CD14-positive monocyte (primary cell): ENCODE data around the gene GTF2F2. TPM values are rescaled to one million over a fixed set of nuclear protein-coding genes. Genes with fewer than 3 reads are reported as not detected.

Experiments
- DNase-seq, 3 donors: peaks; one replicate each; pipeline ENCODE4 v3.0.0-alpha.2; 2011 to 2022
- H2AFZ ChIP-seq: 2 replicates; pipeline ENCODE4 v1.6.0; 2012; ENCODE audit warnings: mild to moderate bottlenecking, low read depth, low read length, inconsistent platforms; ENCODE audit not compliant: insufficient read depth, poor library complexity, severe bottlenecking
- H3K27ac ChIP-seq, 2 donors: 1 replicate in 1 of 2; 2 replicates in 1 of 2; pipeline ENCODE4 v1.5.1; 2012 to 2013; ENCODE audit warnings: low read length in 2 of 2, control low read depth in 1 of 2, inconsistent platforms in 1 of 2, low read depth in 1 of 2, mild to moderate bottlenecking in 1 of 2
- H3K27me3 ChIP-seq, 2 donors: one replicate each; pipeline versions ENCODE4 v1.6.0 to v1.6.1; 2011 to 2013; ENCODE audit warnings: low read length in 2 of 2; ENCODE audit not compliant: control insufficient read depth in 2 of 2, insufficient read depth in 2 of 2
- H3K36me3 ChIP-seq, 2 donors: replicated peaks in 1 of 2; 1 replicate in 1 of 2; 2 replicates in 1 of 2; pipeline versions ENCODE4 v1.5.1 to v1.6.1; 2012 to 2013; ENCODE audit warnings: low read length in 2 of 2, control low read depth in 1 of 2, inconsistent platforms in 1 of 2, mild to moderate bottlenecking in 1 of 2; ENCODE audit not compliant: insufficient read depth in 2 of 2, control insufficient read depth in 1 of 2
- H3K4me1 ChIP-seq, 2 donors: 1 replicate in 1 of 2; 2 replicates in 1 of 2; pipeline versions ENCODE4 v1.5.1 to v1.6.1; 2012 to 2013; ENCODE audit warnings: low read length in 2 of 2, control low read depth in 1 of 2, inconsistent platforms in 1 of 2, mild to moderate bottlenecking in 1 of 2, moderate library complexity in 1 of 2; ENCODE audit not compliant: insufficient read depth in 2 of 2, control insufficient read depth in 1 of 2
- H3K4me2 ChIP-seq: replicated peaks from 2 replicates; pipeline ENCODE3; 2012; ENCODE audit warnings: low read length, moderate library complexity, mild to moderate bottlenecking; ENCODE audit not compliant: poor library complexity, severe bottlenecking; ENCODE audit errors: extremely low read depth
- H3K4me3 ChIP-seq, 3 experiments: fragments of 200-600 bp in 1 of 3; sonication (generic) in 1 of 3; replicated peaks in 1 of 3; 1 replicate in 2 of 3; 2 replicates in 1 of 3; pipeline ENCODE4 v1.5.1; 2011 to 2013; ENCODE audit warnings: low read length in 3 of 3, mild to moderate bottlenecking in 3 of 3, control low read depth in 2 of 3, low read depth in 2 of 3, inconsistent platforms in 1 of 3, moderate library complexity in 1 of 3
- H3K79me2 ChIP-seq: 2 replicates; pipeline ENCODE4 v1.6.0; 2012; ENCODE audit warnings: mild to moderate bottlenecking, control low read depth, inconsistent platforms, low read length, moderate library complexity; ENCODE audit not compliant: insufficient read depth
- H3K9ac ChIP-seq: 2 replicates; pipeline ENCODE4 v1.6.0; 2017; ENCODE audit warnings: low read length, mild to moderate bottlenecking; ENCODE audit not compliant: insufficient read depth, poor library complexity, severe bottlenecking
- H3K9me3 ChIP-seq, 2 donors: replicated peaks in 1 of 2; 1 replicate in 1 of 2; 2 replicates in 1 of 2; pipeline versions ENCODE4 v1.5.1 to v1.6.1; 2012 to 2013; ENCODE audit warnings: low read length in 2 of 2, control low read depth in 1 of 2; ENCODE audit not compliant: control insufficient read depth in 1 of 2, insufficient read depth in 1 of 2
- H4K20me1 ChIP-seq: 2 replicates; pipeline ENCODE4 v1.6.0; 2012; ENCODE audit warnings: mild to moderate bottlenecking, low read length, control low read depth, moderate library complexity; ENCODE audit not compliant: insufficient read depth
- H3K27ac Mint-ChIP-seq, 7 donors: one replicate each; pipeline ENCODE4 v1.8.0; 2020; ENCODE audit warnings: mild to moderate bottlenecking in 7 of 7, mixed read lengths in 7 of 7, moderate library complexity in 6 of 7, inconsistent platforms in 2 of 7
- H3K27me3 Mint-ChIP-seq, 3 donors: one replicate each; pipeline ENCODE4 v1.8.0; 2021 to 2022; ENCODE audit warnings: low read depth in 3 of 3, mild to moderate bottlenecking in 3 of 3, mixed read lengths in 3 of 3, moderate library complexity in 3 of 3, inconsistent platforms in 1 of 3
- H3K36me3 Mint-ChIP-seq, 2 donors: one replicate each; pipeline ENCODE4 v1.8.0; 2020; ENCODE audit warnings: mixed read lengths in 2 of 2, inconsistent platforms in 1 of 2, mild to moderate bottlenecking in 1 of 2
- H3K4me1 Mint-ChIP-seq: one replicate; pipeline ENCODE4 v1.8.0; 2020; ENCODE audit warnings: mild to moderate bottlenecking, mixed read lengths
- H3K4me3 Mint-ChIP-seq, 2 donors: one replicate each; pipeline ENCODE4 v1.8.0; 2020; ENCODE audit warnings: mild to moderate bottlenecking in 2 of 2, mixed read lengths in 2 of 2, moderate library complexity in 1 of 2
- H3K9me3 Mint-ChIP-seq, 7 donors: one replicate each; pipeline ENCODE4 v1.8.0; 2020 to 2022; ENCODE audit warnings: mixed read lengths in 7 of 7, mild to moderate bottlenecking in 6 of 7, moderate library complexity in 6 of 7, inconsistent platforms in 2 of 7
- CTCF ChIP-seq: fragments of 200-600 bp; IDR thresholded peaks from one replicate; pipeline ENCODE4 v1.8.0; 2022; ENCODE audit warnings: antibody characterized with exemption, mild to moderate bottlenecking
- WGBS: methylation state at CpG from one replicate; pipeline ENCODE4 v1.1.5; 2013; ENCODE audit warnings: missing lambda C conversion rate; ENCODE audit not compliant: insufficient coverage; 5-methylcytosine and 5-hydroxymethylcytosine counted together
- intact Hi-C, 2 donors: fragments of 100-400 bp; cut with micrococcal nuclease; formaldehyde crosslinking; loops; one replicate each; pipeline versions ENCODE4 v1.15.0 to v1.15.1; 2023
- polyA plus RNA-seq, 3 donors: library from polyadenylated mRNA; depleted of rRNA in 1 of 3; unstranded in 2 of 3; stranded (reverse) in 1 of 3; fragments of 300-500 nt in 2 of 3; fragments of >200 nt in 1 of 3; fragmentation: Illumina TruSeq in 2 of 3; gene quantifications; 1 replicate in 2 of 3; 2 replicates in 1 of 3; pipeline ENCODE4 v1.2.3, GENCODE V29; 2012 to 2021

GTF2F2 gene
- polyA plus RNA-seq, 3 donors, result 8.1 to 10.4 (median 8.5) TPM

- WGBS, result 98% methylated on average over 9 of the region's 12 CpGs
- Histone ChIP-seq H3K4me3 (no peak overlapping the region), H3K79me2 (no peaks in the 10 kb centered on the region), H3K27ac (peak overlapping the region in 1 of 2 donors; percentile 6), H2AFZ (no peak overlapping the region), H4K20me1 (no peaks in the 10 kb centered on the region), H3K9ac (no peak overlapping the region), H3K36me3 (peaks cover 0 to 48% of the 10 kb centered on the region in 2 donors), H3K4me2 (no peak overlapping the region), H3K4me1 (no peaks in the 10 kb centered on the region), H3K27me3 (no peaks in the 10 kb centered on the region), H3K9me3 (no peaks in the 10 kb centered on the region)
- Mint-ChIP-seq H3K27ac (peak overlapping the region in 3 of 7 donors; percentile 43 to 79 (median 50)), H3K9me3 (peaks cover 0 to 2% (median 0%) of the 10 kb centered on the region in 7 donors), H3K4me1 (no peaks in the 10 kb centered on the region), H3K27me3 (peaks cover 0 to 2% (median 0%) of the 10 kb centered on the region in 3 donors), H3K36me3 (peaks cover 32 to 48% of the 10 kb centered on the region in 2 donors), H3K4me3 (no peak overlapping the region)
- TF ChIP-seq CTCF, result no peak
- intact Hi-C loops, result no loop called here
- DNase-seq, result no peak
Measured at GRCh38 chr13:45167611-45168554, 47.6 kb downstream of the GTF2F2 start.

- H2AFZ ChIP-seq, result no peak overlapping the region
- Mint-ChIP-seq H3K4me3 (no peak overlapping the region), H3K9me3 (peaks cover 0 to 2% (median 0%) of the 10 kb centered on the region in 7 donors), H3K36me3 (peaks cover 32 to 52% of the 10 kb centered on the region in 2 donors), H3K27me3 (peaks cover 0 to 2% (median 0%) of the 10 kb centered on the region in 3 donors), H3K4me1 (no peaks in the 10 kb centered on the region), H3K27ac (no peak overlapping the region)
- intact Hi-C loops, result no loop called here
- H4K20me1 ChIP-seq, result no peaks in the 10 kb centered on the region
- H3K9ac ChIP-seq, result no peak overlapping the region
- no peak overlapping the region for H3K4me2 ChIP-seq
- no peak for TF ChIP-seq CTCF
- peak overlapping the region in 1 of 2 donors; percentile 6 for H3K27ac ChIP-seq
- WGBS, result 89% methylated on average over 2 of the region's 2 CpGs
- H3K9me3 ChIP-seq, result no peaks in the 10 kb centered on the region
- no peak overlapping the region for H3K4me3 ChIP-seq
- H3K79me2 ChIP-seq, result no peaks in the 10 kb centered on the region
- no peaks in the 10 kb centered on the region for H3K27me3 ChIP-seq
- no peak for DNase-seq
- peaks cover 0 to 50% of the 10 kb centered on the region in 2 donors for H3K36me3 ChIP-seq
- no peaks in the 10 kb centered on the region for H3K4me1 ChIP-seq
Measured at GRCh38 chr13:45168555-45168930, 48.2 kb downstream of the GTF2F2 start.
